Heart right ventricle (tissue), 16 donors: Measurements from ENCODE around the gene CHCHD4. TPM values are rescaled to one million over a fixed set of nuclear protein-coding genes. Genes with fewer than 3 reads are reported as not detected.
"Not testable (repeated sequence)": the region's sequence is repeated elsewhere in the genome, so short reads cannot be mapped to it uniquely, and the experiment has no call there.

Source experiments
- ATAC-seq, 8 donors: fragments of 200-7000 bp; cut with Tn5 transposase; one replicate each; pipeline ENCODE4 v1.9.1; 2020; ENCODE audit warnings: mild to moderate bottlenecking in 8 of 8, moderate library complexity in 8 of 8, moderate number of reproducible peaks in 1 of 8
- DNase-seq, 2 donors: peaks; one replicate each; pipeline ENCODE4 v3.0.0-alpha.2; 2020
- H3K27ac ChIP-seq, 10 donors: fragments of 200-600 bp; sonication (generic) in 2 of 10; one replicate each; pipeline versions ENCODE4 v1.5.0 to v1.8.0; 2020 to 2022; ENCODE audit warnings: mild to moderate bottlenecking in 3 of 10
- H3K27me3 ChIP-seq, 7 donors: fragments of 200-600 bp; one replicate each; pipeline ENCODE4 v1.8.0; 2021 to 2022; ENCODE audit warnings: mild to moderate bottlenecking in 2 of 7
- H3K36me3 ChIP-seq, 9 donors: fragments of 200-600 bp; sonication (generic) in 1 of 9; one replicate each; pipeline versions ENCODE4 v1.5.0 to v1.8.0; 2020 to 2022; ENCODE audit warnings: mild to moderate bottlenecking in 2 of 9
- H3K4me1 ChIP-seq, 9 donors: fragments of 200-600 bp; sonication (generic) in 1 of 9; one replicate each; pipeline versions ENCODE4 v1.5.0 to v1.8.0; 2020 to 2022; ENCODE audit warnings: mild to moderate bottlenecking in 4 of 9
- H3K4me3 ChIP-seq, 10 donors: fragments of 200-600 bp; sonication (generic) in 2 of 10; one replicate each; pipeline versions ENCODE4 v1.5.0 to v1.8.0; 2020 to 2022; ENCODE audit warnings: mild to moderate bottlenecking in 7 of 10, moderate library complexity in 2 of 10
- H3K9me3 ChIP-seq, 11 donors: fragments of 200-600 bp in 10 of 11; sonication (generic) in 2 of 11; one replicate each; pipeline versions ENCODE4 v1.5.0 to v1.8.0; 2013 to 2022; ENCODE audit warnings: mild to moderate bottlenecking in 2 of 11, control low read depth in 1 of 11, moderate library complexity in 1 of 11
- WGBS, 2 donors: extraction: QIAGEN DNeasy Blood & Tissue Kit; methylation state at CpG; one replicate each; pipeline ENCODE4 v1.1.7; 2013; ENCODE audit warnings: inconsistent platforms in 1 of 2; 5-methylcytosine and 5-hydroxymethylcytosine counted together
- intact Hi-C, 10 donors: fragments of 100-400 bp; cut with DNase I; formaldehyde crosslinking; loops; one replicate each; pipeline versions ENCODE4 v1.11.1 to v1.14.2; 2022
- polyA plus RNA-seq, 2 donors: library from polyadenylated mRNA; stranded (reverse); fragments of 200-250 nt; gene quantifications; one replicate each; pipeline ENCODE4 v1.2.3, GENCODE V29; 2013
- total RNA-seq, 10 donors: library from RNA; stranded (reverse); fragmentation: NEBNext Ultra II Directional in 3 of 10; extraction: Animal tissue kit (Norgen Biotek cat#: 25700) in 3 of 10; gene quantifications; one replicate each; pipeline versions ENCODE4 v1.2.1 to v1.2.4, GENCODE V29; 2021 to 2023
- TF ChIP-seq, protein P1 (sequence below), 9 donors: fragments of 200-600 bp; sonication (generic) in 2 of 9; IDR thresholded peaks; one replicate each; pipeline versions ENCODE4 v1.5.0 to v1.8.0; 2021 to 2022; ENCODE audit warnings: antibody characterized with exemption in 9 of 9, mild to moderate bottlenecking in 5 of 9, moderate library complexity in 1 of 9
- donor health status: Arrhythmogenic right ventricular cardiomyopathy.
- donor health status: ischemic (EF 13 %, LVEDD 7.1; RV severe dilation, severe dysfunction).
- donor health status: healthy with polysubstance abuse.
- donor health status: DM: no; HTN: yes; CAD: no.
- donor health status: DM: no; HTN: no; CAD: no.
- donor health status: ischemic (EF 25% LVEDD 6.9; RV normal size, moderate dysfunction).
- donor health status: ischemic (EF 25% LVEDD 5.7; RV mildly dilated, moderate dysfunction).
- donor health status: healthy.
- donor health status: DM: yes; HTN: yes; CAD: no.
- donor health status: Ischemic cardiomyopathy.
- donor health status: ischemic (EF 35%, LVEDD 5.7; RV mildly dilated, moderate dysfunction).
- donor health status: nonischemic (EF 11% LVEDD 7.7; RV severe dilation, severe dysfunction).
- donor health status: DM: yes; HTN: yes; CAD: no.
- donor health status: PGD.
- donor health status: ischemic (EF 29% LVEDD 5.4; RV normal size, mild dysfunction).
- donor health status: nonischemic (EF 23%, LVEDD 6.1; RV moderate dilation, normal function).

The CHCHD4 gene
- total and polyA plus RNA-seq, 12 donors = 18.0 to 37.2 (median 26.6) TPM

DNA sequence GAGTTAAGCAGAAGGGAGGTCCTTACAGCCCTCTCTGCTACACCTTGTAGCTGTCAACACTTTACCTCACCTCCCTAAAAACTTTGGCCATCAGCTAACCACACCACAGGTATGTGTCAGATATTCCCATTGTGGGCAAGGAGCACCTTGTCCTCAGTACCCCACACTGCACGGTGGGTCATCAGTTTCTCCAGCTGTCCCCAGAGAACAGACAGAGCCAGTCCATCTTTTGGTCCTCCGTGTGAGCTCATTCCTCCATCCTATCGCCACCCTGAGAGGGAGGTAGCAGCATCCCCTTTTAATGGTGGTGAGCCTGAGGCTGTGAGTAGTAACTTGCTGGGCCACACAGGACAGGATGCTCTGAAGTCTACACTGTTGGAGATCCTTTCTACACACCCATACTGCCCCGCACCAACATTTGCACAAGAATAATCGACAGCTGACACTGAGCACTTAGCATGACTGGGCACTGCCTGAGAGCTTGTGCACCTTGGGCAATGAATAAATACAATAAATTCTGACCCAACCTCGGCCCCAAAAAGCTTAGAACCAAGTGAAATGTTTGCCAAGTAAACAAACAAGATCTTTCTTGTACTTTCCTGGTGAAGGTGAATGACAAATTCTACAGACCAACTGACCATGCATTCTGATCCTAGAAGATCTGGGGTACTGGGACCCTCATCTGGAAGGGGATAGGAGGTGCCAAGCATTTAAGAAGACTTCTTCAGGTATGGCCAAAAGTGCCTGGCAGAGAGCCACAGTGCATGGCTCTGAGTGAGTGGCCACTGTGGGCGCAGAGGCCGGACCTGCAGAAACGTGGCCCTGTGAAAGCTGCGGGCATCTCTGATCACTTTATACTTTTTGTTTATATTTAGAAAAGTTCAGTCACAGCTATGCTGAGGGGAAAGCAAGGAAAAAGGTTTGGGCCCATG, 6.9 kb downstream of the CHCHD4 start:
- no peak for DNase-seq

DNA sequence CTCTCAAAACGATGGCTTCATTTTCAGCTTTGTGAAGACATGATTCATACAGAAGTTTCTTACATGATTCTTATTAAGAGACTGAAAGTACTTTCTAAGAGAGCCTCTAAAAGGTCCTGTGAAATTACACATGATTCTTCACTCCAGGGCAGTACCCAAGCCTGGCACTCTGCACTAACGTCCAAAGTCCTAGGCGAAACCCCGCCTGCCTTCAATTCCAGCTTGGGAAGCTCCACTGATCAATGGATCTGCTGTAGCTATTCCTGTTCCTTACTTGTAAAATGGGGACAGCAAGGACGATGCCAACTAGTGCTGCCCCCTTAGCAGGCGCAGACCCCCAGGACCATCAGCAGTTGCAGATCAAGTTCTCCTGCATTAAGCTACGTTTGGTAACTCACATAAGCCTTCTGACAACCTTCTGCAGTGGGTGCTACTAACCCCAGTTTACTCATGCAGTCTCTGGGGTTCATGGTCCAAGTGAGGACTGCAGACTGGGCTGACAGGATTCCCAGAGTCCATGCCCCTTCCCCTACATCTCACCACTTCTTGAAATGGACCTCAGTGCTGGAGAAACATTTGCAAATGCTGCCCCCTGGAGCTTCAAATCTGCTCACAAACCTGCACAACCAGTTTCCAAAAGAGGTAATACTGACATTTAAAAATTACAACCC, 10.6 kb downstream of the CHCHD4 start:
- Histone ChIP-seq H3K27me3 (no peaks in the 10 kb centered on the region), H3K4me1 (peaks cover 0 to 12% (median 6%) of the 10 kb centered on the region in 9 donors), H3K27ac (no peak overlapping the region), H3K36me3 (peaks cover 0 to 66% (median 34%) of the 10 kb centered on the region in 9 donors), H3K9me3 (no peaks in the 10 kb centered on the region), H3K4me3 (no peak overlapping the region)
- no peak for ATAC-seq
- TF ChIP-seq, protein P1, sequence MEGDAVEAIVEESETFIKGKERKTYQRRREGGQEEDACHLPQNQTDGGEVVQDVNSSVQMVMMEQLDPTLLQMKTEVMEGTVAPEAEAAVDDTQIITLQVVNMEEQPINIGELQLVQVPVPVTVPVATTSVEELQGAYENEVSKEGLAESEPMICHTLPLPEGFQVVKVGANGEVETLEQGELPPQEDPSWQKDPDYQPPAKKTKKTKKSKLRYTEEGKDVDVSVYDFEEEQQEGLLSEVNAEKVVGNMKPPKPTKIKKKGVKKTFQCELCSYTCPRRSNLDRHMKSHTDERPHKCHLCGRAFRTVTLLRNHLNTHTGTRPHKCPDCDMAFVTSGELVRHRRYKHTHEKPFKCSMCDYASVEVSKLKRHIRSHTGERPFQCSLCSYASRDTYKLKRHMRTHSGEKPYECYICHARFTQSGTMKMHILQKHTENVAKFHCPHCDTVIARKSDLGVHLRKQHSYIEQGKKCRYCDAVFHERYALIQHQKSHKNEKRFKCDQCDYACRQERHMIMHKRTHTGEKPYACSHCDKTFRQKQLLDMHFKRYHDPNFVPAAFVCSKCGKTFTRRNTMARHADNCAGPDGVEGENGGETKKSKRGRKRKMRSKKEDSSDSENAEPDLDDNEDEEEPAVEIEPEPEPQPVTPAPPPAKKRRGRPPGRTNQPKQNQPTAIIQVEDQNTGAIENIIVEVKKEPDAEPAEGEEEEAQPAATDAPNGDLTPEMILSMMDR (IDR thresholded peaks at IDR 0.05) = peak in 5 of 9 donors; percentile 6 to 36 (median 14)
- intact Hi-C loops = loop anchor here in 2 of 10 donors (5.0 to 10.0 kb wide), 2 partner anchors 217 to 219 kb away; no protein-coding TSS in a partner anchor
- 93 to 94% methylated on average over 7 of the region's 7 CpGs for WGBS, 2 donors
- no peak for DNase-seq

More for the DNA sequence above, 6.9 kb downstream of the CHCHD4 start:
- intact Hi-C loops = loop anchor here in 2 of 10 donors (5.0 to 10.0 kb wide), 2 partner anchors 220 to 223 kb away; no protein-coding TSS in a partner anchor
- Histone ChIP-seq H3K27me3 (no peaks in the 10 kb centered on the region), H3K4me1 (peaks cover 2 to 21% (median 7%) of the 10 kb centered on the region in 9 donors), H3K36me3 (peaks cover 0 to 73% (median 32%) of the 10 kb centered on the region in 9 donors), H3K27ac (no peak overlapping the region), H3K4me3 (no peak overlapping the region), H3K9me3 (no peaks in the 10 kb centered on the region)
- TF ChIP-seq, protein P1 (IDR thresholded peaks at IDR 0.05) = no peak
- 91% methylated on average over 10 of the region's 10 CpGs for WGBS, 2 donors
- ATAC-seq = no peak

DNA sequence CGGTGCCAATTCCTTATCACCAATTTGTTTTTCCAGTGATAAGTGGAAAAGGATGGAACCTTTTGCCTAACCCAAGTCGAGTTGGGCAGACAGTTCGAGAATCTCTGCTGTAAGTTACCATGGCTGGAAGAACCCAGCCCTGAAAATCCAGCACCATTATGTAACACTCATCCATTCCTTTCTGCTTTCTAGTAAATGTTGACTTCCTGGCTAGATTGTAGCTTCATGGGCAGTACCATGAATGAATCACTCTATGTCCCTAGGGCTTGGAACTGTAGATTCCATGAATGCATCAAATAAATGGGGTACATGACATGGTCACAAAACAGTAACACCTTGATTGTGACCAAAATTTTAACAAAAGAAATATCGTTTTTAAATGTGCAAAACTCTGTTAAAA, 14.0 kb downstream of the CHCHD4 start:
- intact Hi-C loops = loop anchor here in 2 of 10 donors (5.0 to 10.0 kb wide), 2 partner anchors 213 to 216 kb away; no protein-coding TSS in a partner anchor
- Histone ChIP-seq H3K4me1 (no peaks in the 10 kb centered on the region), H3K27ac (no peak overlapping the region), H3K27me3 (no peaks in the 10 kb centered on the region), H3K9me3 (no peaks in the 10 kb centered on the region), H3K36me3 (peaks cover 0 to 52% (median 34%) of the 10 kb centered on the region in 9 donors), H3K4me3 (no peak overlapping the region)
- ATAC-seq = no peak
- WGBS, 2 donors = 72 to 78% methylated on average over 4 of the region's 4 CpGs
- DNase-seq = no peak
- TF ChIP-seq, protein P1 (IDR thresholded peaks at IDR 0.05) = no peak

GRCh38 chr3:14109821-14110220, 14.8 kb downstream of the CHCHD4 start:
- not testable (repeated sequence) for DNase-seq, H3K27me3 ChIP-seq, H3K4me1 ChIP-seq, ATAC-seq, H3K9me3 ChIP-seq, H3K27ac ChIP-seq, H3K4me3 ChIP-seq
- intact Hi-C loops = loop anchor here in 2 of 10 donors (5.0 to 10.0 kb wide), 2 partner anchors 213 to 215 kb away; no protein-coding TSS in a partner anchor
- peaks cover 0 to 44% (median 26%) of the 10 kb centered on the region in 9 donors for H3K36me3 ChIP-seq
- WGBS, 2 donors = 96 to 98% methylated on average over 5 of the region's 5 CpGs
